ENCODE results near the gene LOXHD1. TPM values are rescaled to one million over a fixed set of nuclear protein-coding genes. Genes with fewer than 3 reads are reported as not detected.

The LOXHD1 gene
- total and polyA plus RNA-seq, 2 of the 4 experiments (the other 2 are of a cell fraction), result not detected

GRCh38 chr18:46468426-46469180 lies 188.4 kb downstream of the LOXHD1 start:
- no peak overlapping the region for H2BK20ac ChIP-seq (ENCODE audit: low read depth, low read length)
- H3K27ac ChIP-seq (ENCODE audit: insufficient read depth, low read length), result no peak overlapping the region
- H2BK15ac ChIP-seq (ENCODE audit: low read depth, low read length), result no peak overlapping the region
- no peak for ATAC-seq (ENCODE audit: low read depth)
- DNase-seq, result no peak
- no peaks in the 10 kb centered on the region for H3K4me1 ChIP-seq (ENCODE audit: control insufficient read depth, insufficient read depth, low read length)
- H3K4me2 ChIP-seq (ENCODE audit: low read depth, low read length), result no peak overlapping the region
- no peak overlapping the region for H2AK9ac ChIP-seq (replicated peaks; ENCODE audit: low read depth, low read length, poor library complexity)
- ChIA-PET POLR2A (ENCODE audit: unreplicated experiment) (no interaction called here), CTCF (interaction anchor here (0.6 kb wide), 1 partner anchor 18 kb away, joined by 3 read pairs; no protein-coding TSS in a partner anchor)
- no peak overlapping the region for H3K56ac ChIP-seq (ENCODE audit: extremely low read depth, insufficient read depth, low read length)
- H2AK5ac ChIP-seq (ENCODE audit: low read depth, low read length), result no peak overlapping the region
- H4K8ac ChIP-seq (ENCODE audit: low read depth in 2 of 2, low read length in 2 of 2), result no peak overlapping the region
- no peak overlapping the region for H3K4ac ChIP-seq (ENCODE audit: low read depth, low read length)
- intact Hi-C loops (cut with micrococcal nuclease) (no loop called here), dilution Hi-C loops (cut with HindIII; ENCODE audit: low sequenced_read_pairs, unreplicated experiment) (no loop called here), in situ Hi-C loops (cut with MboI; ENCODE audit: low sequenced_read_pairs) (no loop called here)
- no peaks in the 10 kb centered on the region for H3K9me3 ChIP-seq (ENCODE audit: control insufficient read depth, insufficient read depth, low read length)
- H3K23ac ChIP-seq (ENCODE audit: low read depth, low read length), result no peak overlapping the region
- H3K18ac ChIP-seq (ENCODE audit: low read depth, low read length), result no peak overlapping the region
- TF ChIP-seq POLR2A (IDR thresholded peaks at IDR 0.05; ENCODE audit: low read depth, low read length), result no peak
- H3K79me1 ChIP-seq (ENCODE audit: low read depth in 1 of 2, low read length in 2 of 2), result no peaks in the 10 kb centered on the region
- H2BK5ac ChIP-seq (ENCODE audit: low read depth, low read length, poor library complexity, severe bottlenecking), result no peak overlapping the region
- H4K5ac ChIP-seq (ENCODE audit: low read depth, low read length), result no peak overlapping the region
- no peaks in the 10 kb centered on the region for H3K36me3 ChIP-seq (ENCODE audit: control insufficient read depth, insufficient read depth, low read length)
- no peak overlapping the region for H3K14ac ChIP-seq (replicated peaks; ENCODE audit: low read depth, low read length)
- H3K9me1 ChIP-seq (ENCODE audit: insufficient read depth, low read length), result no peaks in the 10 kb centered on the region
- BruUV-seq (replicated peaks), result no TSS peak
- no peak overlapping the region for H3K9ac ChIP-seq (ENCODE audit: low read depth, low read length)
- H4K91ac ChIP-seq (ENCODE audit: insufficient read depth, low read depth, low read length), result no peak overlapping the region
- no peaks in the 10 kb centered on the region; the same call in 1 of the 2 replicates for H3K27me3 ChIP-seq (ENCODE audit: control insufficient read depth, insufficient read depth, low read length)
- H2AFZ ChIP-seq (replicated peaks; ENCODE audit: low read length, poor library complexity), result no peak overlapping the region
- 17% methylated on average over 1 of the region's 11 CpGs; no CpG with 5 or more reads in 1 of the 2 experiments for WGBS, 2 experiments (ENCODE audit: extremely low coverage in 2 of 2, insufficient read length in 1 of 2)
- H3K4me3 ChIP-seq (ENCODE audit: insufficient read depth, low read depth, low read length), result no peak overlapping the region
- H2BK120ac ChIP-seq (ENCODE audit: low read depth, low read length), result no peak overlapping the region
- no peaks in the 10 kb centered on the region for H4K20me1 ChIP-seq (ENCODE audit: insufficient read depth, low read length)
